ENCODE measurements around the gene DNLZ.

The DNLZ gene

GRCh38 chr9:136346157-136346481 lies 17.4 kb downstream of the DNLZ start:
- H3K27ac ChIP-seq = no peak overlapping the region
- DNase-seq (ENCODE audit: low read depth, low spot score) = no peak

GRCh38 chr9:136345281-136346156 lies 18.0 kb downstream of the DNLZ start:
- DNase-seq (ENCODE audit: low read depth, low spot score) = no peak
- no peak overlapping the region for H3K27ac ChIP-seq

- H3K27ac ChIP-seq = no peak overlapping the region
- no peak for DNase-seq (ENCODE audit: low read depth, low spot score)
Measured at GRCh38 chr9:136344544-136345280, 18.8 kb downstream of the DNLZ start.

DNA sequence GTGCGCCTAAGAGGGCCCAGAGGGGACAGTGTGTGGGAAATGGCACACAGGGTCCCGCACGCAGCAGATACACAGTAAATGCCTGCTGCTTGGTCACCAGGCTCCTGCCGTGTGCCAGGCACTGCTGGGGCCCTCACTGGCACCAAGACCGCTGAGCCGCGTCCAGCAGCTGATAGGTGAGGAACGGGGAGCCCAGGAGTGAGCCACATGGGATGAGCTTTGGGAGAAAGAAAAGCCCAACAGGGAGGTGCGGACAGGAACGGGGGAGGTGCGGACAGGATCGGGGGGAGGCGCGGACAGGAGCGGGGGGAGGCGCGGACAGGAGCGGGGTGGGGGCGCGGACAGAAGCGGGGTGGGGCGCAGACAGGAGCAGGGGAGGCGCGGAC lies 19.7 kb downstream of the DNLZ start:
- no peak overlapping the region for H3K27ac ChIP-seq
- DNase-seq (ENCODE audit: low read depth, low spot score) = no peak

DNA sequence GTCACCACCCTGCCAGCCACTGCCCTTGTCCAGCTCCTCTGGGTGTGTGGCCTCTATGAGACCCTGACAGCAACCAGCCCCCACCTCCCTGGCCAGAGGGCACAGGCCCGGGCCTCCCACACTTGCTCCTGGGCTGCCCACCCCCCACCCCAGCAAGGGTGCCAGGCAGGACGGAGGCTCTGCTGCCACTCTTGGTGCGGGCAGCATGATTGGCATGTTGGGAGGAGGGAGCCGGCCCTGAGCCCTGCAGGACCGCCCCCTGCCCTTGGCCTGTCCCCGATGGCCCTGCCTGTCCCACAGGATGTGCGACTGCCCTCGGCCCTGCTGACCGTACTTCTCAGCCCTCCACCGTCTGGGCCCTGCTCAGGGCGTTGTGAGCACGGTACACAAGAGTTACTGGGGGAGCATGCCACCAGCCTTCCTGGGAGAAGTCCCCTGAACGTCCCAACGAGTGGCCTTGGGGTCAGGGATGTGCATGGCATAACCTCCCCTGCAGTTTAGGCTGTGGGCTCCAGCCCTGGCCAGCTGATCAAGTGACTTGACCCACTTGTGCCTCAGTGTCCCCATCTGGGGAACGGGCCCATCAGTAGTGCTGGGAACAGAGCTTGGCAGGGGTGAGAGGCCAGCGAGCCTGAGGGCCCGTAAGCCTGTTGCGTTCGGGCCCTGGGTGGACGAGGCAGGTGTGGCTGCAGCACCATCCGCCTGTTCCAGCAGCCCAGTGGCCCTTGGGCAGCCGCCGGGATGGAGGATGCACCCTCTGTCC lies 20.2 kb downstream of the DNLZ start:
- no peak for DNase-seq (ENCODE audit: low read depth, low spot score)
- no peak overlapping the region for H3K27ac ChIP-seq

- DNase-seq (ENCODE audit: low read depth, low spot score) = no peak
- no peak overlapping the region for H3K27ac ChIP-seq
Measured at GRCh38 chr9:136342181-136343120, 21.1 kb downstream of the DNLZ start.

DNA sequence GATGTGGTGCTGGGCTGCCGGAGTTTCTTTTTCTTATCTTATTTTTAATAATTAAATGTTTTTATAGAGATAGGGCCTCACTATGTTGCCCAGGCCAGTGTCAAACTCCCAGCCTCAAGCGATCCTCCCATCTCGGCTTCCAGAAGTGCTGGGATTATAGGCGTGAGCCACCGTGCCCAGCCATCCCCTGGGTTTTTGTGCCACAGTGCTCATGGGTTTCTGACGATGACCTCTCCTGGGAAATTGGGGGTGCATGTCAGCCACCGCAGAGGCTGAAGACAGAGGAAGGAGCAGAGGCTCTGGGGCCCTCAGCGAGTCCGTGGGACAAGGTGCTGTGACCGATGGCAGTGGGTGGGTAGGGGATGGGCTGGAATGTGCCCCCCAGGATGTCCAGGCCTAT lies 21.8 kb downstream of the DNLZ start:
- no peak for DNase-seq (ENCODE audit: low read depth, low spot score)
- H3K27ac ChIP-seq = no peak overlapping the region

- H3K27ac ChIP-seq = no peak overlapping the region
- DNase-seq (ENCODE audit: low read depth, low spot score) = no peak
Measured at GRCh38 chr9:136341042-136341655, 22.4 kb downstream of the DNLZ start.

- no peak overlapping the region for H3K27ac ChIP-seq
- DNase-seq (ENCODE audit: low read depth, low spot score) = no peak
Measured at GRCh38 chr9:136340356-136341041, 23.0 kb downstream of the DNLZ start.

GRCh38 chr9:136339958-136340310 lies 23.6 kb downstream of the DNLZ start:
- DNase-seq (ENCODE audit: low read depth, low spot score) = no peak
- no peak overlapping the region for H3K27ac ChIP-seq

GRCh38 chr9:136339173-136339957 lies 24.2 kb downstream of the DNLZ start:
- no peak for DNase-seq (ENCODE audit: low read depth, low spot score)

GRCh38 chr9:136338511-136338910 lies 25.0 kb downstream of the DNLZ start:
- DNase-seq (ENCODE audit: low read depth, low spot score) = no peak
- H3K27ac ChIP-seq = no peak overlapping the region

More at GRCh38 chr9:136339173-136339957, 24.2 kb downstream of the DNLZ start:
- no peak overlapping the region for H3K27ac ChIP-seq

- H3K27ac ChIP-seq = no peak overlapping the region
- DNase-seq (ENCODE audit: low read depth, low spot score) = no peak
Measured at GRCh38 chr9:136337416-136338395, 25.8 kb downstream of the DNLZ start.

DNA sequence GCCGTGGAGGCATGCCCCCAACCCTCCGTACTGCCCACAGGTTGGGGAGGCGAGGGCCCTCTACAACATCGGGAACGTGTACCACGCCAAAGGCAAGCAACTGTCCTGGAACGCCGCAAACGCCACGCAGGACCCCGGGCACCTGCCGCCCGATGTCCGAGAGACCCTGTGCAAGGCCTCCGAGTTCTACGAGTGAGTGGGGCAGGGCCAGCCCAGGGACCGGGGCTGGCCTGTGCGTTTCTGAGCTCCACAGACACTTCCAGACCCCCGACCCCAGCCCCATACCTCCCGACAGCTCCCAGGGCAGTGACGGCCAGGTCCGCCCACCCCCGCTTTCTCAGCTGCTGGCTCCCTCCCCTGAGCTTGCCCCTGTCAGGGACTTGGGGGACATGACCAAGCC lies 26.7 kb downstream of the DNLZ start:
- H3K27ac ChIP-seq = no peak overlapping the region
- no peak for DNase-seq (ENCODE audit: low read depth, low spot score)

- H3K27ac ChIP-seq = no peak overlapping the region
Measured at GRCh38 chr9:136336156-136336870, 27.2 kb downstream of the DNLZ start.

More at GRCh38 chr9:136336156-136336870, 27.2 kb downstream of the DNLZ start:
- DNase-seq (ENCODE audit: low read depth, low spot score) = no peak

Data from epithelial cell of prostate (primary cell).